GM23338 (cell line): ENCODE data around the gene PRSS33. TPM values are rescaled to one million over a fixed set of nuclear protein-coding genes. Genes with fewer than 3 reads are reported as not detected.

Experiments used
- ATAC-seq: fragments of 200-7000 bp; cut with Tn5 transposase; 3 replicates; pipeline ENCODE4 v1.9.1; 2020
- DNase-seq: peaks from one replicate; pipeline ENCODE4 v3.0.0-alpha.2; 2015; ENCODE audit warnings: low spot score
- H2AFZ ChIP-seq: fragments of 200-600 bp; sonication (generic); 2 replicates; pipeline ENCODE4 v1.8.0; 2016; ENCODE audit warnings: antibody characterized with exemption, mild to moderate bottlenecking, moderate library complexity
- H3F3A ChIP-seq: fragments of 200-600 bp; sonication (generic); replicated peaks from 2 replicates; pipeline ENCODE4 v1.8.0; 2017; ENCODE audit warnings: antibody characterized with exemption, mixed run types, low read depth
- H3K27ac ChIP-seq: fragments of 200-600 bp; sonication (generic); 2 replicates; pipeline ENCODE4 v1.6.1; 2016; ENCODE audit warnings: low read depth
- H3K27me3 ChIP-seq: fragments of 200-600 bp; sonication (generic); 2 replicates; pipeline ENCODE4 v1.8.0; 2016; ENCODE audit warnings: mild to moderate bottlenecking, mixed run types, moderate library complexity; ENCODE audit not compliant: insufficient read depth
- H3K36me3 ChIP-seq: fragments of 200-600 bp; sonication (generic); 2 replicates; pipeline ENCODE4 v1.8.0; 2016; ENCODE audit warnings: mild to moderate bottlenecking; ENCODE audit not compliant: insufficient read depth
- H3K4me1 ChIP-seq: fragments of 200-600 bp; sonication (generic); 2 replicates; pipeline ENCODE4 v1.8.0; 2016; ENCODE audit warnings: mild to moderate bottlenecking, moderate library complexity; ENCODE audit not compliant: insufficient read depth
- H3K4me2 ChIP-seq: fragments of 200-600 bp; sonication (generic); 2 replicates; pipeline ENCODE4 v1.7.1; 2017; ENCODE audit warnings: mixed run types
- H3K4me3 ChIP-seq: fragments of 200-600 bp; sonication (generic); 2 replicates; pipeline ENCODE4 v1.6.1; 2016; ENCODE audit warnings: mixed run types
- H3K79me2 ChIP-seq: fragments of 200-600 bp; sonication (generic); replicated peaks from 2 replicates; pipeline ENCODE4 v1.8.0; 2017; ENCODE audit warnings: mild to moderate bottlenecking; ENCODE audit not compliant: insufficient read depth
- H3K9me2 ChIP-seq: fragments of 200-600 bp; sonication (generic); 2 replicates; pipeline ENCODE4 v1.8.0; 2017; ENCODE audit not compliant: insufficient read depth
- H4K20me1 ChIP-seq: fragments of 200-600 bp; sonication (generic); replicated peaks from 2 replicates; pipeline ENCODE4 v1.8.0; 2017; ENCODE audit warnings: mild to moderate bottlenecking; ENCODE audit not compliant: insufficient read depth
- H3K27ac Mint-ChIP-seq: 2 replicates; pipeline ENCODE4 v1.8.0; 2020; ENCODE audit warnings: inconsistent platforms, mild to moderate bottlenecking, moderate library complexity, mixed read lengths
- H3K27me3 Mint-ChIP-seq: 3 replicates; pipeline ENCODE4 v1.8.0; 2022; ENCODE audit warnings: low read depth, mild to moderate bottlenecking, moderate library complexity, mixed read lengths, inconsistent platforms; ENCODE audit not compliant: insufficient read depth, poor library complexity
- H3K36me3 Mint-ChIP-seq: 3 replicates; pipeline ENCODE4 v1.8.0; 2021; ENCODE audit warnings: low read depth, mild to moderate bottlenecking, inconsistent platforms, moderate library complexity, mixed read lengths
- H3K4me1 Mint-ChIP-seq: 3 replicates; pipeline ENCODE4 v1.8.0; 2020; ENCODE audit warnings: mild to moderate bottlenecking, inconsistent platforms, mixed read lengths
- H3K4me3 Mint-ChIP-seq: 3 replicates; pipeline ENCODE4 v1.8.0; 2021; ENCODE audit warnings: moderate library complexity, mild to moderate bottlenecking, inconsistent platforms, mixed read lengths
- H3K9me3 Mint-ChIP-seq: 3 replicates; pipeline ENCODE4 v1.8.0; 2020; ENCODE audit warnings: moderate library complexity, mild to moderate bottlenecking, inconsistent platforms, mixed read lengths
- CREB1 ChIP-seq: fragments of 250-450 bp; sonication (Bioruptor Pico); IDR thresholded peaks from 2 replicates; pipeline ENCODE4 v1.5.0; 2020; ENCODE audit warnings: low read depth, mild to moderate bottlenecking, moderate library complexity
- ETS1 ChIP-seq: IDR thresholded peaks from 2 replicates; pipeline ENCODE4 v1.6.1; 2016; ENCODE audit warnings: antibody characterized with exemption
- EZH2 ChIP-seq: fragments of 200-600 bp; sonication (generic); IDR thresholded peaks from one replicate; pipeline ENCODE4 v1.8.0; 2017; ENCODE audit warnings: antibody characterized with exemption, mild to moderate bottlenecking, low read depth; ENCODE audit not compliant: unreplicated experiment
- EZH2phosphoT487 ChIP-seq: fragments of 200-600 bp; sonication (generic); IDR thresholded peaks from one replicate; pipeline ENCODE4 v1.8.1; 2018; ENCODE audit warnings: antibody characterized with exemption; ENCODE audit not compliant: unreplicated experiment
- JUNB ChIP-seq: IDR thresholded peaks from one replicate; pipeline ENCODE4 v1.6.1; 2016; ENCODE audit warnings: antibody characterized with exemption; ENCODE audit not compliant: unreplicated experiment
- NANOG ChIP-seq: IDR thresholded peaks from 2 replicates; pipeline ENCODE4 v1.6.1; 2016; ENCODE audit warnings: antibody characterized with exemption, borderline replicate concordance
- POLR2AphosphoS5 ChIP-seq: IDR thresholded peaks from 2 replicates; pipeline ENCODE4 v1.6.1; 2016; ENCODE audit warnings: antibody characterized with exemption, low read depth
- STAT1 ChIP-seq: IDR thresholded peaks from one replicate; pipeline ENCODE4 v1.6.1; 2016; ENCODE audit warnings: antibody characterized with exemption; ENCODE audit not compliant: unreplicated experiment
- ZNF114 ChIP-seq: fragments of 250-450 bp; sonication (Bioruptor Pico); IDR thresholded peaks from 2 replicates; pipeline ENCODE4 v1.5.0; 2020; ENCODE audit warnings: mild to moderate bottlenecking, moderate library complexity
- ZNF331 ChIP-seq: fragments of 250-450 bp; sonication (Bioruptor Pico); IDR thresholded peaks from 2 replicates; pipeline ENCODE4 v1.5.0; 2020; ENCODE audit warnings: low read depth, mild to moderate bottlenecking, moderate library complexity
- polyA plus RNA-seq: library from polyadenylated mRNA; unstranded; fragments of >200 nt; fragmentation: Nextera tagmentation; extraction: Ambion mirVana; gene quantifications from 2 replicates; pipeline ENCODE4 v1.2.1, GENCODE V29; 2016
- total RNA-seq: library from RNA; depleted of rRNA; stranded (reverse); fragments of >200 nt; shearing (Covaris generic); gene quantifications from 2 replicates; pipeline ENCODE4 v1.2.3, GENCODE V29; 2014
- TF ChIP-seq, protein P1 (sequence below): IDR thresholded peaks from one replicate; pipeline ENCODE4 v1.6.1; 2018; ENCODE audit warnings: antibody characterized with exemption; ENCODE audit not compliant: unreplicated experiment
- TF ChIP-seq, protein P2 (sequence below): fragments of 250-450 bp; sonication (Bioruptor Pico); IDR thresholded peaks from 2 replicates; pipeline ENCODE4 v1.5.0; 2020; ENCODE audit warnings: mild to moderate bottlenecking, moderate library complexity
- TF ChIP-seq, protein P3 (sequence below), 2 experiments: fragments of 200-600 bp in 1 of 2; sonication (generic) in 1 of 2; conservative IDR thresholded peaks; 2 replicates each; pipeline versions ENCODE4 v1.5.1 to v1.6.1; 2016 to 2017; ENCODE audit warnings: antibody characterized with exemption in 2 of 2, low read depth in 2 of 2, mild to moderate bottlenecking in 2 of 2, moderate library complexity in 1 of 2

Gene PRSS33
- total and polyA plus RNA-seq, 2 experiments from 2014 or later, result 0.24 to 1.4 TPM

DNA sequence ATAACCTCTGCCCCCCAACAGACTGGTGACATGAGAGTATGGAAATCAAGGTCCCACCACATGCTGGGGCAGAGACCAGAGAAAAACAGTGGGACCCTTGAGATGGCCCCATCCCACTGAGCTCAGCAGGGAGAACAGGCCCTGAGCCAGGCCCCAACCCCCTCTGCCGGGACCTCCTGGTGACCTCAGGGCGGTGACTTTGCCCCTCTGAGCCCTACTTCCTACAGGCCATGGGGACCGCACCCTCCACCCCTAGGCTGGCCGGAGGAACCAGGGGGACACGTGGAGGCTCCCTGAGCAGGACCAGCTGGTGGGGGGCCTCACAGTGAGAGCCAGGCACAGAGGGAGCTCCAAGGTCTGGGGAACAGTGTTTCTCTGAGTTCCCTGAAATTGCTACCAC lies 48.7 kb downstream of the PRSS33 start:
- Histone ChIP-seq H3K27ac (no peak overlapping the region), H3K4me2 (no peak overlapping the region), H3K36me3 (no peaks in the 10 kb centered on the region), H3K4me3 (no peak overlapping the region), H3K9me2 (no peaks in the 10 kb centered on the region), H3F3A (no peaks in the 10 kb centered on the region), H2AFZ (no peak overlapping the region), H3K4me1 (no peaks in the 10 kb centered on the region), H3K27me3 (no peaks in the 10 kb centered on the region), H4K20me1 (no peaks in the 10 kb centered on the region), H3K79me2 (no peaks in the 10 kb centered on the region)
- DNase-seq (no peak), ATAC-seq (no peak)
- Mint-ChIP-seq H3K4me3 (no peak overlapping the region), H3K9me3 (no peaks in the 10 kb centered on the region), H3K36me3 (no peaks in the 10 kb centered on the region; the same call in 2 of the 3 replicates), H3K27me3 (peaks cover 10% of the 10 kb centered on the region), H3K4me1 (peaks cover 3% of the 10 kb centered on the region; the same call in 1 of the 3 replicates), H3K27ac (no peak overlapping the region)
- TF ChIP-seq, protein P1, sequence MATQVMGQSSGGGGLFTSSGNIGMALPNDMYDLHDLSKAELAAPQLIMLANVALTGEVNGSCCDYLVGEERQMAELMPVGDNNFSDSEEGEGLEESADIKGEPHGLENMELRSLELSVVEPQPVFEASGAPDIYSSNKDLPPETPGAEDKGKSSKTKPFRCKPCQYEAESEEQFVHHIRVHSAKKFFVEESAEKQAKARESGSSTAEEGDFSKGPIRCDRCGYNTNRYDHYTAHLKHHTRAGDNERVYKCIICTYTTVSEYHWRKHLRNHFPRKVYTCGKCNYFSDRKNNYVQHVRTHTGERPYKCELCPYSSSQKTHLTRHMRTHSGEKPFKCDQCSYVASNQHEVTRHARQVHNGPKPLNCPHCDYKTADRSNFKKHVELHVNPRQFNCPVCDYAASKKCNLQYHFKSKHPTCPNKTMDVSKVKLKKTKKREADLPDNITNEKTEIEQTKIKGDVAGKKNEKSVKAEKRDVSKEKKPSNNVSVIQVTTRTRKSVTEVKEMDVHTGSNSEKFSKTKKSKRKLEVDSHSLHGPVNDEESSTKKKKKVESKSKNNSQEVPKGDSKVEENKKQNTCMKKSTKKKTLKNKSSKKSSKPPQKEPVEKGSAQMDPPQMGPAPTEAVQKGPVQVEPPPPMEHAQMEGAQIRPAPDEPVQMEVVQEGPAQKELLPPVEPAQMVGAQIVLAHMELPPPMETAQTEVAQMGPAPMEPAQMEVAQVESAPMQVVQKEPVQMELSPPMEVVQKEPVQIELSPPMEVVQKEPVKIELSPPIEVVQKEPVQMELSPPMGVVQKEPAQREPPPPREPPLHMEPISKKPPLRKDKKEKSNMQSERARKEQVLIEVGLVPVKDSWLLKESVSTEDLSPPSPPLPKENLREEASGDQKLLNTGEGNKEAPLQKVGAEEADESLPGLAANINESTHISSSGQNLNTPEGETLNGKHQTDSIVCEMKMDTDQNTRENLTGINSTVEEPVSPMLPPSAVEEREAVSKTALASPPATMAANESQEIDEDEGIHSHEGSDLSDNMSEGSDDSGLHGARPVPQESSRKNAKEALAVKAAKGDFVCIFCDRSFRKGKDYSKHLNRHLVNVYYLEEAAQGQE, result no peak
- TF ChIP-seq EZH2 (no peak), ZNF114 (CRISPR knock-in tag) (no peak), POLR2AphosphoS5 (no peak), JUNB (no peak), STAT1 (no peak), ETS1 (no peak), EZH2phosphoT487 (no peak), ZNF331 (CRISPR knock-in tag) (no peak), NANOG (no peak), CREB1 (CRISPR knock-in tag) (no peak)
- TF ChIP-seq, protein P2, sequence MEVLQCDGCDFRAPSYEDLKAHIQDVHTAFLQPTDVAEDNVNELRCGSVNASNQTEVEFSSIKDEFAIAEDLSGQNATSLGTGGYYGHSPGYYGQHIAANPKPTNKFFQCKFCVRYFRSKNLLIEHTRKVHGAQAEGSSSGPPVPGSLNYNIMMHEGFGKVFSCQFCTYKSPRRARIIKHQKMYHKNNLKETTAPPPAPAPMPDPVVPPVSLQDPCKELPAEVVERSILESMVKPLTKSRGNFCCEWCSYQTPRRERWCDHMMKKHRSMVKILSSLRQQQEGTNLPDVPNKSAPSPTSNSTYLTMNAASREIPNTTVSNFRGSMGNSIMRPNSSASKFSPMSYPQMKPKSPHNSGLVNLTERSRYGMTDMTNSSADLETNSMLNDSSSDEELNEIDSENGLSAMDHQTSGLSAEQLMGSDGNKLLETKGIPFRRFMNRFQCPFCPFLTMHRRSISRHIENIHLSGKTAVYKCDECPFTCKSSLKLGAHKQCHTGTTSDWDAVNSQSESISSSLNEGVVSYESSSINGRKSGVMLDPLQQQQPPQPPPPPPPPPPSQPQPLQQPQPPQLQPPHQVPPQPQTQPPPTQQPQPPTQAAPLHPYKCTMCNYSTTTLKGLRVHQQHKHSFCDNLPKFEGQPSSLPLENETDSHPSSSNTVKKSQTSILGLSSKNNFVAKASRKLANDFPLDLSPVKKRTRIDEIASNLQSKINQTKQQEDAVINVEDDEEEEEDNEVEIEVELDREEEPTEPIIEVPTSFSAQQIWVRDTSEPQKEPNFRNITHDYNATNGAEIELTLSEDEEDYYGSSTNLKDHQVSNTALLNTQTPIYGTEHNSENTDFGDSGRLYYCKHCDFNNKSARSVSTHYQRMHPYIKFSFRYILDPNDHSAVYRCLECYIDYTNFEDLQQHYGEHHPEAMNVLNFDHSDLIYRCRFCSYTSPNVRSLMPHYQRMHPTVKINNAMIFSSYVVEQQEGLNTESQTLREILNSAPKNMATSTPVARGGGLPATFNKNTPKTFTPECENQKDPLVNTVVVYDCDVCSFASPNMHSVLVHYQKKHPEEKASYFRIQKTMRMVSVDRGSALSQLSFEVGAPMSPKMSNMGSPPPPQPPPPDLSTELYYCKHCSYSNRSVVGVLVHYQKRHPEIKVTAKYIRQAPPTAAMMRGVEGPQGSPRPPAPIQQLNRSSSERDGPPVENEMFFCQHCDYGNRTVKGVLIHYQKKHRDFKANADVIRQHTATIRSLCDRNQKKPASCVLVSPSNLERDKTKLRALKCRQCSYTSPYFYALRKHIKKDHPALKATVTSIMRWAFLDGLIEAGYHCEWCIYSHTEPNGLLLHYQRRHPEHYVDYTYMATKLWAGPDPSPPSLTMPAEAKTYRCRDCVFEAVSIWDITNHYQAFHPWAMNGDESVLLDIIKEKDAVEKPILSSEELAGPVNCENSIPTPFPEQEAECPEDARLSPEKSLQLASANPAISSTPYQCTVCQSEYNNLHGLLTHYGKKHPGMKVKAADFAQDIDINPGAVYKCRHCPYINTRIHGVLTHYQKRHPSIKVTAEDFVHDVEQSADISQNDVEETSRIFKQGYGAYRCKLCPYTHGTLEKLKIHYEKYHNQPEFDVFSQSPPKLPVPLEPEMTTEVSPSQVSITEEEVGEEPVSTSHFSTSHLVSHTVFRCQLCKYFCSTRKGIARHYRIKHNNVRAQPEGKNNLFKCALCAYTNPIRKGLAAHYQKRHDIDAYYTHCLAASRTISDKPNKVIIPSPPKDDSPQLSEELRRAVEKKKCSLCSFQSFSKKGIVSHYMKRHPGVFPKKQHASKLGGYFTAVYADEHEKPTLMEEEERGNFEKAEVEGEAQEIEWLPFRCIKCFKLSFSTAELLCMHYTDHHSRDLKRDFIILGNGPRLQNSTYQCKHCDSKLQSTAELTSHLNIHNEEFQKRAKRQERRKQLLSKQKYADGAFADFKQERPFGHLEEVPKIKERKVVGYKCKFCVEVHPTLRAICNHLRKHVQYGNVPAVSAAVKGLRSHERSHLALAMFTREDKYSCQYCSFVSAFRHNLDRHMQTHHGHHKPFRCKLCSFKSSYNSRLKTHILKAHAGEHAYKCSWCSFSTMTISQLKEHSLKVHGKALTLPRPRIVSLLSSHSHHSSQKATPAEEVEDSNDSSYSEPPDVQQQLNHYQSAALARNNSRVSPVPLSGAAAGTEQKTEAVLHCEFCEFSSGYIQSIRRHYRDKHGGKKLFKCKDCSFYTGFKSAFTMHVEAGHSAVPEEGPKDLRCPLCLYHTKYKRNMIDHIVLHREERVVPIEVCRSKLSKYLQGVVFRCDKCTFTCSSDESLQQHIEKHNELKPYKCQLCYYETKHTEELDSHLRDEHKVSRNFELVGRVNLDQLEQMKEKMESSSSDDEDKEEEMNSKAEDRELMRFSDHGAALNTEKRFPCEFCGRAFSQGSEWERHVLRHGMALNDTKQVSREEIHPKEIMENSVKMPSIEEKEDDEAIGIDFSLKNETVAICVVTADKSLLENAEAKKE (CRISPR knock-in tag), result no peak
- TF ChIP-seq, protein P3, sequence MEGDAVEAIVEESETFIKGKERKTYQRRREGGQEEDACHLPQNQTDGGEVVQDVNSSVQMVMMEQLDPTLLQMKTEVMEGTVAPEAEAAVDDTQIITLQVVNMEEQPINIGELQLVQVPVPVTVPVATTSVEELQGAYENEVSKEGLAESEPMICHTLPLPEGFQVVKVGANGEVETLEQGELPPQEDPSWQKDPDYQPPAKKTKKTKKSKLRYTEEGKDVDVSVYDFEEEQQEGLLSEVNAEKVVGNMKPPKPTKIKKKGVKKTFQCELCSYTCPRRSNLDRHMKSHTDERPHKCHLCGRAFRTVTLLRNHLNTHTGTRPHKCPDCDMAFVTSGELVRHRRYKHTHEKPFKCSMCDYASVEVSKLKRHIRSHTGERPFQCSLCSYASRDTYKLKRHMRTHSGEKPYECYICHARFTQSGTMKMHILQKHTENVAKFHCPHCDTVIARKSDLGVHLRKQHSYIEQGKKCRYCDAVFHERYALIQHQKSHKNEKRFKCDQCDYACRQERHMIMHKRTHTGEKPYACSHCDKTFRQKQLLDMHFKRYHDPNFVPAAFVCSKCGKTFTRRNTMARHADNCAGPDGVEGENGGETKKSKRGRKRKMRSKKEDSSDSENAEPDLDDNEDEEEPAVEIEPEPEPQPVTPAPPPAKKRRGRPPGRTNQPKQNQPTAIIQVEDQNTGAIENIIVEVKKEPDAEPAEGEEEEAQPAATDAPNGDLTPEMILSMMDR (conservative IDR thresholded peaks at IDR 0.05; ENCODE audit: low read depth in 2 of 2), result no peak
